GM12801 (cell line): Measurements from ENCODE around the gene LDLRAD4.

ENCODE experiments used
- TF ChIP-seq, protein P1 (sequence below): IDR thresholded peaks from one replicate; pipeline ENCODE4 v1.5.1; 2011; ENCODE audit warnings: control low read depth; ENCODE audit not compliant: insufficient read length; ENCODE audit errors: extremely low read depth

Gene LDLRAD4

DNA sequence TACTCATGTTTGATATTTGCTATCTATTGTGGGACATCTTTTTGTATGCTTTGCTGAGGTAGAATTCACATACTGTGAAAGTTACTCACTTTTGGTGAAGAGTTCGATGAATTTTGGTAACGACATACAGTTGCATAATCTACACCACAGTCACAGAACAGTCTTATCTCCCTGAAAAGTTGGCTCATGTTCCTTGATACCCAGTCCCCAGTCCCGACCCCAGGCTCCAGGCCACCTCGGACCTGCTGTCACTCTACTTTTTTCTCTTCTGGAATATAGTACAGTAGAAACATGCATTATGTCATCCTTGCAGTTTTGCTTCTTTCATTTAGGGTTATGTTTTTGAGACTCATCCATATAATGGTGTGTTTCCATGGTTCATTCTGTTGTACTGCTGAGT lies 316.1 kb downstream of the LDLRAD4 start:
- TF ChIP-seq, protein P1, sequence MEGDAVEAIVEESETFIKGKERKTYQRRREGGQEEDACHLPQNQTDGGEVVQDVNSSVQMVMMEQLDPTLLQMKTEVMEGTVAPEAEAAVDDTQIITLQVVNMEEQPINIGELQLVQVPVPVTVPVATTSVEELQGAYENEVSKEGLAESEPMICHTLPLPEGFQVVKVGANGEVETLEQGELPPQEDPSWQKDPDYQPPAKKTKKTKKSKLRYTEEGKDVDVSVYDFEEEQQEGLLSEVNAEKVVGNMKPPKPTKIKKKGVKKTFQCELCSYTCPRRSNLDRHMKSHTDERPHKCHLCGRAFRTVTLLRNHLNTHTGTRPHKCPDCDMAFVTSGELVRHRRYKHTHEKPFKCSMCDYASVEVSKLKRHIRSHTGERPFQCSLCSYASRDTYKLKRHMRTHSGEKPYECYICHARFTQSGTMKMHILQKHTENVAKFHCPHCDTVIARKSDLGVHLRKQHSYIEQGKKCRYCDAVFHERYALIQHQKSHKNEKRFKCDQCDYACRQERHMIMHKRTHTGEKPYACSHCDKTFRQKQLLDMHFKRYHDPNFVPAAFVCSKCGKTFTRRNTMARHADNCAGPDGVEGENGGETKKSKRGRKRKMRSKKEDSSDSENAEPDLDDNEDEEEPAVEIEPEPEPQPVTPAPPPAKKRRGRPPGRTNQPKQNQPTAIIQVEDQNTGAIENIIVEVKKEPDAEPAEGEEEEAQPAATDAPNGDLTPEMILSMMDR = no peak

DNA sequence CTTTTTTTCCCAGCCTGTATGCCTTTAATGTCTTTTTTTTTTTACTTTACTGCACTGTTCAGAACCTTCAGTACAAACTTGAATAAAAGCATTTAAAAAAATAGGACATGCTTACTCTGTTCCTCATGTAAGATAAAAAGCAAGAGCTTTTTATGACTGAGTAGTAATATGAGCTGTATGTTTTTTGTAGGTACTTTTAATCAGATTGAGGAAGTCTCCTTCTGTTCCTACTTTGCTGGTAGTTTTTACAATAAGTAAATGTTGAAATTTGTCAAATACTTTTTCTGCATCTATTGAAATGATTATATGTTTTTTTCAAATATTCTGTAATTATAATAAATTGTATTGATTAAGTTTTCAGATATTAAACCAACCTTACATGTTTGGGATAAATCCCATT lies 318.0 kb downstream of the LDLRAD4 start:
- TF ChIP-seq, protein P1 = no peak

DNA sequence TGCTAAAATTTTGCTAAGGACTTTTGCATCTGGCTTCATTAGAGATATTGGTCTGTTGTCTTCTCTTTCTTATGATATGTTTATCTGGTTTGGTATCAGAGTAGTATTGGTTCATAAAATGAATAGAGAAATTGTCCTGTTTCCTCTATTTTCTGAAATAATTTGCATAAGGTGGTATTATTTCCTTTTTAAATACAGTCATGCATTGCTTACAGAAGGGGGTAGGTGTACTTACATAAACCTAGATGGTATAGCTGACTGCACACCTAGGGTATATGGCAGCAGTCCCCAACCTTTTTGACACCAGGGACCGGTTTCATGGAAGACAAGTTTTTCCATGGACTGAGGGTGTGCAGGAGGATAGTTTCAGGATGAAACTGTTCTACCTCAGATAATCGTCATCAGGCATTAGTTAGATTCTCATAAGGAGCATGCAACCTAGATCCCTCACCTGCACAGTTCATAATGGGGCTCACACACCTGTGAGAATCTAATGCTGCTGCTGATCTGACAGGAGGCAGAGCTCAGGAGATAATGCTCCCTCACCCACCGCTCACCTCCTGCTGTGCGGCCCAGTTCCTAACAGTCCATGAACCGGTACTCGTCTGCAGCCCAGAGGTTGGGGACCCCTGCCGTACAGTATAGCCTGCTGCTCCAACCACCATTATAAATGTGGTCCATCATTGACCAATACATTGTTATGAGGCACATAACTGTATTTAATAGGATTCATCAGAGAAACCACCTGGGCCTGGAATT lies 318.6 kb downstream of the LDLRAD4 start:
- TF ChIP-seq, protein P1 = no peak

DNA sequence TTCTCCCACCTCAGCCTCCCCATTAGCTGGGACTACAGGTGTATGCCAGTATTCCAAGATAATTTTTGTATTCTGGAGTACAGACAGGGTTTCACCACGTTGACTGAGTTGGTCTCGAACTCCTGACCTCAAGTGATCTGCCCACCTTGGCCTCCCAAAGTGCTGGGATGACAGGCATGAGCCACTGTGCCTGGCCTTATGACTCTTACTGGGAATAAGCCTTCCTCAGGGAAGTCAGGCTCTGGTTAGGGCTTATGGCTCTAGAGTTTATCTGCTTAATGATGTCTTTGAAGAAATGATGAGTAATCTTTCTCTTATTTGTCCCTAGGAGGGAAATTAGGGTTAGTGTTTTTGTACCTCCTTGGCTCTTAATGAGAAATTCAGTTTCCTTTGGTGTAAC lies 320.1 kb downstream of the LDLRAD4 start:
- TF ChIP-seq, protein P1 = no peak

DNA sequence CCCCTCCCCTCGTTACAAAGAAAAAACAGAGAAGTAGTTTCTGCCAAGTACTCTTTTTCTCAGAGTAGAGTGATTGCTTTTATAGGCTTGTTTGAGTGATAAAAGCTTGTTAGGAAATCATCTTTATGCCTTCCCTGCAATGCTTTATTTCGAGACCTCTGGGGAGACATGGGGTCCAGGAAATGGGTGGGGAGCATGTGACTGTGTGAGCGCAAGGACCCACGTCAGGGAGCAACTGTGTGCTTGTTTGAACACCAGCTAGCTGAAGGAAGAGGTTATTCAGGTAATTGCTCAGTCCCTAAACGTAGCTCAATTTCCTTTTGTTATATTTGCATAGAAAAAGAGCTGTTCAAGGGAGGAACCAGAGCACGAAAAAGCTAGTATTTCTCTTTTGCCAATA lies 320.5 kb downstream of the LDLRAD4 start:
- TF ChIP-seq, protein P1 = no peak

DNA sequence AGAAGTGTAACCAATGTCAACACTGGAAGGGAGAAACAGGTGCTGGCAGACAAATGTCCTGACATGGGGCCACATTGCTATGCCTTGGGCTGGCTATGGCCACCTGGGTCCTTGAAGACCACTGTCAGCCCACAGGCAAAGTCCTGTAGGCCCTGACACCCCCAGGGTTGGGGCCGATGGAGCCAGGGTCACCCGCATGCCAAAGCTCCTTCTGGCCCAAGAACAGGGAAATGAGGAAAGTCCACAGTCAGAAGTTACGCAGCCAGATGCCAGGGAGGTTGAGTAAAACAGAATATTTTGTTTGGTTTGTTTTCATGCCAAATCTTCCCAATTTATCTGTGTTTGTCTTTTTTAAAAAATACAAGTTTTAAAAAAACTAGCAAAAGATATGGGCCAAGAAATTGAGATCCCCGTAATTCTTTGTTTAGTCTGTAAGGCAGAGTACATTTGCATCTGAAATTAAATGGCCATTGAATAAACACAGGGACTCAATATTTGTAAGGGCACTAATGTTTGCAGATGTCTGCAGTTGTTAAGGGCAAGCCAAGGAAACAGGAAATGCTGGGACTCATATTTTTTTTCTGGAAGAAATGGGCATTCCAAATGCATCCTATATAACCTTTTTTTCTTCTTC lies 321.4 kb downstream of the LDLRAD4 start:
- TF ChIP-seq, protein P1 = no peak

DNA sequence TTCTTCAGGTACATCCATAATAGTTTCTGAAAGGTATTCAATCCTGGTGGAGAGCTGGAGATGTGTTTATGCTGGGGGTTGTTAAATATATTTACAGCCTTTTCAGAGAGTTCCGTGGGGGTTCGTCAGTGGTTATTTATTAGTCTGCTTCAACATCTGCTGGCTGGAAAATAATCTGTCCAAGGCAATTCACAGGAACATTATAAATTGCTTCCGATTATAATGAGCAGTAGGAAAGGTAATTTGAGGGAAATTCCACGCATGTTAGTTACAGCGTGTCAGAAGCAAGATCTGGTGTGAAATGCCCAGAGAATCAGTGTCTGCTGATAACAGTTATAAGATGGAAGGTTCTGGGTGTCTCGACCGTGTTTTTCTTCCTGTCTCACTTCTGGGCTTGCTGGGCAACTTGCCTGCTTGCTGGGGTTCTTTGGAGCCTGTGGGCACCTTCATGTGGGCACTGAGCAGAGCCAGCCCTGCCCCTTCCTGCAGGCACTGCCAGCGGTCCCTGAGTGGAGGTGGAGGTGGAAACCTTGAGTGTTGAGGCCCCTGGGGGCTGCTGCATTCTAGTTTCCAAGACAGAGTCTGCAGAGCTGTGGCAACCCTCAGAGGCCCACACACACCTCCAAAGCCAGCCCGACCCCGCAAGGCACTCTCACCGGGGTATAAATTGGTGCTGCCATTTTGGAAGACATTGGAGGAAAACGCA lies 322.1 kb downstream of the LDLRAD4 start:
- TF ChIP-seq, protein P1 = no peak
